Measurements from ENCODE around the gene GCH1.

DNA sequence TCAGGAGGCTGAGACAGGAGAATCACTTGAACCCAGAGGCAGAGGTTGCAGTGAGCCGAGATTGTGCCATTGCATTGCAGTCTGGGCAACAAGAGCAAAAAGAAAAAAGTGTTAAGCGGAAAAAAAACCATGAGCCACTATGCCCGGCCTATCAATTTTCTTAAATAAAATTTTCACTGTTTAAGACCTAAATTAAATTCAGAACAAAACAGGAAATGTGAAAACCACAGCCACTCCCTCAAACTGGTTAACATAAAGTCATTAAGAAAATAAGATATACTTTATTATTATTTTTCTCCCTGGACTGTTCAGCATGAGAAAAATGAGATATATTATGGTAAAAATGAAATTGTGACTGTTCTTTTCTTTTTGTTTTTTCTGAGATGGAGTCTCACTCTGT lies 44.6 kb upstream of the GCH1 start:
- TF ChIP-seq, protein P1, sequence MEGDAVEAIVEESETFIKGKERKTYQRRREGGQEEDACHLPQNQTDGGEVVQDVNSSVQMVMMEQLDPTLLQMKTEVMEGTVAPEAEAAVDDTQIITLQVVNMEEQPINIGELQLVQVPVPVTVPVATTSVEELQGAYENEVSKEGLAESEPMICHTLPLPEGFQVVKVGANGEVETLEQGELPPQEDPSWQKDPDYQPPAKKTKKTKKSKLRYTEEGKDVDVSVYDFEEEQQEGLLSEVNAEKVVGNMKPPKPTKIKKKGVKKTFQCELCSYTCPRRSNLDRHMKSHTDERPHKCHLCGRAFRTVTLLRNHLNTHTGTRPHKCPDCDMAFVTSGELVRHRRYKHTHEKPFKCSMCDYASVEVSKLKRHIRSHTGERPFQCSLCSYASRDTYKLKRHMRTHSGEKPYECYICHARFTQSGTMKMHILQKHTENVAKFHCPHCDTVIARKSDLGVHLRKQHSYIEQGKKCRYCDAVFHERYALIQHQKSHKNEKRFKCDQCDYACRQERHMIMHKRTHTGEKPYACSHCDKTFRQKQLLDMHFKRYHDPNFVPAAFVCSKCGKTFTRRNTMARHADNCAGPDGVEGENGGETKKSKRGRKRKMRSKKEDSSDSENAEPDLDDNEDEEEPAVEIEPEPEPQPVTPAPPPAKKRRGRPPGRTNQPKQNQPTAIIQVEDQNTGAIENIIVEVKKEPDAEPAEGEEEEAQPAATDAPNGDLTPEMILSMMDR (IDR thresholded peaks at IDR 0.05), result no peak
- TF ChIP-seq POLR2A (IDR thresholded peaks at IDR 0.05), result no peak

Data from tibial nerve (tissue), 3 donors.